H9 (cell line): ENCODE results near the gene TMED7. TPM values are rescaled to one million over a fixed set of nuclear protein-coding genes. Genes with fewer than 3 reads are reported as not detected.

Experiments
- DNase-seq: peaks from one replicate; pipeline ENCODE4 v3.0.0-alpha.2; 2017
- H2AFZ ChIP-seq: one replicate; pipeline ENCODE4 v1.6.1; 2013; ENCODE audit warnings: mild to moderate bottlenecking, low read length, control low read depth, moderate library complexity
- H2AK5ac ChIP-seq: 2 replicates; pipeline ENCODE4 v1.6.1; 2013; ENCODE audit warnings: low read length, control low read depth, mixed read lengths; ENCODE audit not compliant: insufficient read length
- H2BK120ac ChIP-seq: one replicate; pipeline ENCODE4 v1.6.1; 2013; ENCODE audit warnings: low read depth, mild to moderate bottlenecking, low read length, control low read depth, inconsistent platforms; ENCODE audit not compliant: poor library complexity, severe bottlenecking
- H2BK12ac ChIP-seq: 2 replicates; pipeline ENCODE4 v1.6.1; 2013; ENCODE audit warnings: low read length, control low read depth, mixed read lengths, low read depth; ENCODE audit not compliant: insufficient read length
- H2BK15ac ChIP-seq: 2 replicates; pipeline ENCODE4 v1.6.1; 2013; ENCODE audit warnings: low read depth, low read length, control low read depth
- H2BK20ac ChIP-seq: one replicate; pipeline ENCODE4 v1.6.1; 2013; ENCODE audit warnings: low read depth, mild to moderate bottlenecking, low read length, control low read depth, inconsistent platforms; ENCODE audit not compliant: poor library complexity, severe bottlenecking
- H2BK5ac ChIP-seq: 2 replicates; pipeline ENCODE4 v1.6.1; 2013; ENCODE audit warnings: low read length, control low read depth, mixed read lengths; ENCODE audit not compliant: insufficient read length
- H3K14ac ChIP-seq: 2 replicates; pipeline ENCODE4 v1.6.1; 2013; ENCODE audit warnings: low read length, control low read depth; ENCODE audit not compliant: insufficient read depth
- H3K18ac ChIP-seq: 2 replicates; pipeline ENCODE4 v1.6.1; 2013; ENCODE audit warnings: low read depth, mild to moderate bottlenecking, mixed read lengths, low read length, control low read depth; ENCODE audit not compliant: insufficient read length
- H3K23ac ChIP-seq: 2 replicates; pipeline ENCODE4 v1.6.1; 2013; ENCODE audit warnings: low read length, control low read depth, mixed read lengths, low read depth; ENCODE audit not compliant: insufficient read length
- H3K23me2 ChIP-seq: 2 replicates; pipeline ENCODE4 v1.6.1; 2013; ENCODE audit warnings: low read depth, mild to moderate bottlenecking, mixed read lengths, low read length, control low read depth; ENCODE audit not compliant: insufficient read length, poor library complexity, severe bottlenecking
- H3K27ac ChIP-seq: 2 replicates; pipeline ENCODE4 v1.5.1; 2013; ENCODE audit warnings: low read length, control low read depth, mixed read lengths, low read depth; ENCODE audit not compliant: insufficient read length
- H3K27me3 ChIP-seq: 2 replicates; pipeline ENCODE4 v1.6.1; 2013; ENCODE audit warnings: low read length, control low read depth, inconsistent platforms; ENCODE audit not compliant: insufficient read depth
- H3K4ac ChIP-seq: 2 replicates; pipeline ENCODE4 v1.6.1; 2013; ENCODE audit warnings: low read depth, mild to moderate bottlenecking, control low read depth, inconsistent platforms, low read length, moderate library complexity
- H3K4me1 ChIP-seq: 2 replicates; pipeline ENCODE4 v1.6.1; 2013; ENCODE audit warnings: low read length, control low read depth, inconsistent platforms; ENCODE audit not compliant: insufficient read depth
- H3K4me2 ChIP-seq: 2 replicates; pipeline ENCODE4 v1.6.1; 2013; ENCODE audit warnings: low read length, control low read depth, mixed read lengths; ENCODE audit not compliant: insufficient read length, insufficient read depth
- H3K56ac ChIP-seq: 2 replicates; pipeline ENCODE4 v1.6.1; 2013; ENCODE audit warnings: low read depth, mild to moderate bottlenecking, mixed read lengths, low read length, control low read depth; ENCODE audit not compliant: insufficient read length
- H3K79me1 ChIP-seq: 2 replicates; pipeline ENCODE4 v1.6.1; 2013; ENCODE audit warnings: low read depth, mild to moderate bottlenecking, moderate library complexity, low read length, control low read depth, inconsistent platforms; ENCODE audit not compliant: insufficient read depth, poor library complexity, severe bottlenecking
- H3K79me2 ChIP-seq: 2 replicates; pipeline ENCODE4 v1.6.1; 2013; ENCODE audit warnings: low read length, control low read depth, inconsistent platforms; ENCODE audit not compliant: insufficient read depth
- H3K9ac ChIP-seq: 2 replicates; pipeline ENCODE4 v1.6.1; 2013; ENCODE audit warnings: low read length, control low read depth, mixed read lengths; ENCODE audit not compliant: insufficient read length; ENCODE audit errors: extremely low read depth
- H3K9me3 ChIP-seq: one replicate; pipeline ENCODE4 v1.6.1; 2013; ENCODE audit warnings: low read depth, low read length, inconsistent platforms; ENCODE audit not compliant: control insufficient read depth
- H3T11ph ChIP-seq: one replicate; pipeline ENCODE4 v1.6.1; 2013; ENCODE audit warnings: mild to moderate bottlenecking, low read length, control low read depth, inconsistent platforms
- H4K20me1 ChIP-seq: one replicate; pipeline ENCODE4 v1.6.1; 2013; ENCODE audit not compliant: control insufficient read depth, insufficient read length, insufficient read depth
- H4K5ac ChIP-seq: 2 replicates; pipeline ENCODE4 v1.6.1; 2013; ENCODE audit warnings: low read depth, mild to moderate bottlenecking, mixed read lengths, low read length, control low read depth; ENCODE audit not compliant: insufficient read length
- H4K8ac ChIP-seq: replicated peaks from 2 replicates; pipeline ENCODE4 v1.6.1; 2013; ENCODE audit warnings: low read length, control low read depth, mixed read lengths, low read depth; ENCODE audit not compliant: insufficient read length
- H4K91ac ChIP-seq: 2 replicates; pipeline ENCODE4 v1.6.1; 2013; ENCODE audit warnings: low read depth, mild to moderate bottlenecking, moderate library complexity, mixed read lengths, low read length, control low read depth; ENCODE audit not compliant: insufficient read length
- H3K27ac Mint-ChIP-seq, 3 experiments: 2 replicates in 2 of 3; 3 replicates in 1 of 3; pipeline ENCODE4 v1.8.0; 2020 to 2021; ENCODE audit warnings: mixed read lengths in 3 of 3, mild to moderate bottlenecking in 1 of 3, moderate library complexity in 1 of 3
- H3K27me3 Mint-ChIP-seq: 2 replicates; pipeline ENCODE4 v1.8.0; 2021; ENCODE audit warnings: low read depth, mild to moderate bottlenecking, moderate library complexity, mixed read lengths
- H3K36me3 Mint-ChIP-seq, 3 experiments: 2 replicates in 2 of 3; 3 replicates in 1 of 3; pipeline ENCODE4 v1.8.0; 2020 to 2021; ENCODE audit warnings: low read depth in 3 of 3, mixed read lengths in 3 of 3; ENCODE audit not compliant: insufficient read depth in 1 of 3
- H3K4me1 Mint-ChIP-seq, 2 experiments: 2 replicates each; pipeline ENCODE4 v1.8.0; 2020; ENCODE audit warnings: mixed read lengths in 2 of 2
- H3K4me3 Mint-ChIP-seq, 2 experiments: 2 replicates in 1 of 2; 3 replicates in 1 of 2; pipeline ENCODE4 v1.8.0; 2020 to 2021; ENCODE audit warnings: mild to moderate bottlenecking in 2 of 2, mixed read lengths in 2 of 2, moderate library complexity in 1 of 2
- H3K9me3 Mint-ChIP-seq, 2 experiments: 2 replicates in 1 of 2; 3 replicates in 1 of 2; pipeline ENCODE4 v1.8.0; 2020; ENCODE audit warnings: mild to moderate bottlenecking in 2 of 2, mixed read lengths in 2 of 2, moderate library complexity in 1 of 2
- WGBS: extraction: QIAGEN DNeasy Blood & Tissue Kit; methylation state at CpG from one replicate; pipeline ENCODE4 v1.1.7; 2013; ENCODE audit warnings: missing lambda C conversion rate, low lambda C conversion rate, mixed read lengths; ENCODE audit not compliant: insufficient read length; ENCODE audit errors: extremely low coverage; 5-methylcytosine and 5-hydroxymethylcytosine counted together
- total RNA-seq: library from RNA; stranded (reverse); gene quantifications from 2 replicates; pipeline ENCODE4 v1.2.1, GENCODE V29; 2021
- TF ChIP-seq, protein P1 (sequence below): fragments of 200-600 bp; sonication (generic); conservative IDR thresholded peaks from 3 replicates; pipeline ENCODE4 v1.8.0; 2021; ENCODE audit warnings: antibody characterized with exemption, mild to moderate bottlenecking

TMED7 gene
- total RNA-seq, 1 experiment from 2014 or later, result 68.8 TPM

DNA sequence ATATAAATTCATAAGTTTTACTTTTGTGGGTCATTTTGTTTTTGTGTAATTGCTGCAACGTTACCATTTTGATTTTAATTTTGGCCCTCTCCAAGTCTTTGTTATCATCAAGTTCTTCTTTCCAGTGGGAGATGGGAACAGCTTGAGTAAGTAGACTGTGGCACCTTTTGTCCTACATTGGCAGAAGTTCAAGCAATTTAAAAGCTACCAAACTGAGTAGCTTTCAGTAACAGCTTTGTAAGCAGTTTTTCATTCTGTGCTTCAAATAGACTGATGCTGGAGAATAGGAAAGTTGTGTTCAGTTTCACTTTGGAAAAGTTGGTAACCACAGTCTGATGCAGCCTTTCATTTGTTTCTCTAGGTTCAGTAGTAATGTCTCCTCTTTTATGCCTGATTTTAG is 47.8 kb upstream of the TMED7 start:
- H3K79me1 ChIP-seq, result no peaks in the 10 kb centered on the region
- H3K36me3 Mint-ChIP-seq, result peaks cover 9 to 34% (median 15%) of the 10 kb centered on the region in 3 experiments
- no CpG with 5 or more reads among the region's 1 CpG for WGBS
- TF ChIP-seq, protein P1, sequence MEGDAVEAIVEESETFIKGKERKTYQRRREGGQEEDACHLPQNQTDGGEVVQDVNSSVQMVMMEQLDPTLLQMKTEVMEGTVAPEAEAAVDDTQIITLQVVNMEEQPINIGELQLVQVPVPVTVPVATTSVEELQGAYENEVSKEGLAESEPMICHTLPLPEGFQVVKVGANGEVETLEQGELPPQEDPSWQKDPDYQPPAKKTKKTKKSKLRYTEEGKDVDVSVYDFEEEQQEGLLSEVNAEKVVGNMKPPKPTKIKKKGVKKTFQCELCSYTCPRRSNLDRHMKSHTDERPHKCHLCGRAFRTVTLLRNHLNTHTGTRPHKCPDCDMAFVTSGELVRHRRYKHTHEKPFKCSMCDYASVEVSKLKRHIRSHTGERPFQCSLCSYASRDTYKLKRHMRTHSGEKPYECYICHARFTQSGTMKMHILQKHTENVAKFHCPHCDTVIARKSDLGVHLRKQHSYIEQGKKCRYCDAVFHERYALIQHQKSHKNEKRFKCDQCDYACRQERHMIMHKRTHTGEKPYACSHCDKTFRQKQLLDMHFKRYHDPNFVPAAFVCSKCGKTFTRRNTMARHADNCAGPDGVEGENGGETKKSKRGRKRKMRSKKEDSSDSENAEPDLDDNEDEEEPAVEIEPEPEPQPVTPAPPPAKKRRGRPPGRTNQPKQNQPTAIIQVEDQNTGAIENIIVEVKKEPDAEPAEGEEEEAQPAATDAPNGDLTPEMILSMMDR, result no peak
- H2BK5ac ChIP-seq, result no peak overlapping the region
- no peaks in the 10 kb centered on the region for H3K27me3 ChIP-seq
- no peak overlapping the region for H2AFZ ChIP-seq
- no peak for DNase-seq
- H3K4me1 Mint-ChIP-seq, result no peaks in the 10 kb centered on the region
- H3K18ac ChIP-seq, result no peak overlapping the region
- no peaks in the 10 kb centered on the region for H3K79me2 ChIP-seq
- H3K9me3 Mint-ChIP-seq, result peaks cover 28 to 29% of the 10 kb centered on the region in 2 experiments
- no peak overlapping the region for H3K56ac ChIP-seq
- H4K8ac ChIP-seq, result no peak overlapping the region
- H3K27ac Mint-ChIP-seq, result no peak overlapping the region
- no peak overlapping the region for H3K27ac ChIP-seq
- H2BK120ac ChIP-seq, result no peak overlapping the region
- no peak overlapping the region for H2BK20ac ChIP-seq
- no peak overlapping the region for H3K4me3 Mint-ChIP-seq
- H3K4ac ChIP-seq, result no peak overlapping the region
- H3T11ph ChIP-seq, result no peak overlapping the region
- no peak overlapping the region for H4K5ac ChIP-seq
- H3K4me2 ChIP-seq, result no peak overlapping the region
- no peaks in the 10 kb centered on the region for H3K27me3 Mint-ChIP-seq
- H2BK15ac ChIP-seq, result no peak overlapping the region
- no peak overlapping the region for H3K14ac ChIP-seq
- no peak overlapping the region for H3K9ac ChIP-seq
- no peaks in the 10 kb centered on the region for H3K9me3 ChIP-seq
- no peaks in the 10 kb centered on the region for H3K23me2 ChIP-seq
- no peaks in the 10 kb centered on the region for H3K4me1 ChIP-seq
- no peak overlapping the region for H4K91ac ChIP-seq
- no peaks in the 10 kb centered on the region for H4K20me1 ChIP-seq
- H3K23ac ChIP-seq, result no peak overlapping the region
- no peak overlapping the region for H2AK5ac ChIP-seq
- no peak overlapping the region for H2BK12ac ChIP-seq
